Gastroesophageal sphincter (tissue), 3 donors: ENCODE data around the gene LPP.

Source experiments
- EP300 ChIP-seq: sonication (generic); formaldehyde crosslinking; IDR thresholded peaks from one replicate; pipeline ENCODE4 v1.6.1; 2017; ENCODE audit warnings: antibody characterized with exemption, mild to moderate bottlenecking
- POLR2A ChIP-seq, 2 donors: fragments of 450-650 bp; IDR thresholded peaks; one replicate each; pipeline ENCODE4 v1.6.1; 2017; ENCODE audit warnings: antibody characterized with exemption in 2 of 2, mild to moderate bottlenecking in 2 of 2, moderate library complexity in 1 of 2
- POLR2AphosphoS5 ChIP-seq: sonication (generic); formaldehyde crosslinking; IDR thresholded peaks from one replicate; pipeline ENCODE4 v1.6.1; 2017; ENCODE audit warnings: antibody characterized with exemption
- TF ChIP-seq, protein P1 (sequence below), 4 experiments: fragments of 200-600 bp in 2 of 4; fragments of 450-650 bp in 2 of 4; sonication (generic) in 1 of 4; IDR thresholded peaks; one replicate each; pipeline ENCODE4 v1.5.1; 2017 to 2019; ENCODE audit warnings: antibody characterized with exemption in 4 of 4, mild to moderate bottlenecking in 2 of 4, moderate library complexity in 2 of 4

- TF ChIP-seq, protein P1, sequence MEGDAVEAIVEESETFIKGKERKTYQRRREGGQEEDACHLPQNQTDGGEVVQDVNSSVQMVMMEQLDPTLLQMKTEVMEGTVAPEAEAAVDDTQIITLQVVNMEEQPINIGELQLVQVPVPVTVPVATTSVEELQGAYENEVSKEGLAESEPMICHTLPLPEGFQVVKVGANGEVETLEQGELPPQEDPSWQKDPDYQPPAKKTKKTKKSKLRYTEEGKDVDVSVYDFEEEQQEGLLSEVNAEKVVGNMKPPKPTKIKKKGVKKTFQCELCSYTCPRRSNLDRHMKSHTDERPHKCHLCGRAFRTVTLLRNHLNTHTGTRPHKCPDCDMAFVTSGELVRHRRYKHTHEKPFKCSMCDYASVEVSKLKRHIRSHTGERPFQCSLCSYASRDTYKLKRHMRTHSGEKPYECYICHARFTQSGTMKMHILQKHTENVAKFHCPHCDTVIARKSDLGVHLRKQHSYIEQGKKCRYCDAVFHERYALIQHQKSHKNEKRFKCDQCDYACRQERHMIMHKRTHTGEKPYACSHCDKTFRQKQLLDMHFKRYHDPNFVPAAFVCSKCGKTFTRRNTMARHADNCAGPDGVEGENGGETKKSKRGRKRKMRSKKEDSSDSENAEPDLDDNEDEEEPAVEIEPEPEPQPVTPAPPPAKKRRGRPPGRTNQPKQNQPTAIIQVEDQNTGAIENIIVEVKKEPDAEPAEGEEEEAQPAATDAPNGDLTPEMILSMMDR (IDR thresholded peaks at IDR 0.05), result no peak
- TF ChIP-seq POLR2A (IDR thresholded peaks at IDR 0.05), result no peak
- no peak for TF ChIP-seq POLR2AphosphoS5
- no peak for TF ChIP-seq EP300
Observed at GRCh38 chr3:188146219-188146618, 7.7 kb upstream of the LPP start.
